Testis (tissue), 2 donors: ENCODE results near the gene SLC6A8.

Experiments used
- POLR2A ChIP-seq: fragments of 450-650 bp; IDR thresholded peaks from one replicate; pipeline ENCODE4 v1.6.1; 2017; ENCODE audit warnings: antibody characterized with exemption, mild to moderate bottlenecking, moderate library complexity
- TF ChIP-seq, protein P1 (sequence below), 3 experiments: fragments of 450-650 bp in 2 of 3; fragments of 200-600 bp in 1 of 3; sonication (generic) in 1 of 3; IDR thresholded peaks; one replicate each; pipeline ENCODE4 v1.5.1; 2016 to 2019; ENCODE audit warnings: antibody characterized with exemption in 3 of 3, mild to moderate bottlenecking in 2 of 3, moderate library complexity in 1 of 3

GRCh38 chrX:153744210-153745066, 56.7 kb downstream of the SLC6A8 start:
- TF ChIP-seq, protein P1, sequence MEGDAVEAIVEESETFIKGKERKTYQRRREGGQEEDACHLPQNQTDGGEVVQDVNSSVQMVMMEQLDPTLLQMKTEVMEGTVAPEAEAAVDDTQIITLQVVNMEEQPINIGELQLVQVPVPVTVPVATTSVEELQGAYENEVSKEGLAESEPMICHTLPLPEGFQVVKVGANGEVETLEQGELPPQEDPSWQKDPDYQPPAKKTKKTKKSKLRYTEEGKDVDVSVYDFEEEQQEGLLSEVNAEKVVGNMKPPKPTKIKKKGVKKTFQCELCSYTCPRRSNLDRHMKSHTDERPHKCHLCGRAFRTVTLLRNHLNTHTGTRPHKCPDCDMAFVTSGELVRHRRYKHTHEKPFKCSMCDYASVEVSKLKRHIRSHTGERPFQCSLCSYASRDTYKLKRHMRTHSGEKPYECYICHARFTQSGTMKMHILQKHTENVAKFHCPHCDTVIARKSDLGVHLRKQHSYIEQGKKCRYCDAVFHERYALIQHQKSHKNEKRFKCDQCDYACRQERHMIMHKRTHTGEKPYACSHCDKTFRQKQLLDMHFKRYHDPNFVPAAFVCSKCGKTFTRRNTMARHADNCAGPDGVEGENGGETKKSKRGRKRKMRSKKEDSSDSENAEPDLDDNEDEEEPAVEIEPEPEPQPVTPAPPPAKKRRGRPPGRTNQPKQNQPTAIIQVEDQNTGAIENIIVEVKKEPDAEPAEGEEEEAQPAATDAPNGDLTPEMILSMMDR (IDR thresholded peaks at IDR 0.05) = no peak
- TF ChIP-seq POLR2A = no peak
